ENCODE results near the gene TMCC1. TPM values are rescaled to one million over a fixed set of nuclear protein-coding genes. Genes with fewer than 3 reads are reported as not detected.

Gene TMCC1
- total and polyA plus RNA-seq, 10 of the 15 experiments (the other 5 are each of a cell fraction or from before 2014, with no cell fraction given), result 2.3 to 21.1 (median 8.4) TPM

- Histone ChIP-seq H3K4me1 (ENCODE audit: control insufficient read depth, insufficient read depth, low read length) (peaks cover 11% of the 10 kb centered on the region; the same call in 1 of the 2 replicates), H3K27ac (ENCODE audit: control insufficient read depth, insufficient read depth) (no peak overlapping the region), H3K36me3 (ENCODE audit: control insufficient read depth in 2 of 2, insufficient read depth in 2 of 2, low read length in 1 of 2) (peaks cover 0 to 3% of the 10 kb centered on the region in 2 experiments; a peak in 1 of 4 replicates), H3K4me3 (no peak overlapping the region), H2AFZ (ENCODE audit: control insufficient read depth, low read depth, low read length) (no peak overlapping the region), H3K9ac (ENCODE audit: control insufficient read depth, insufficient read depth, low read length) (no peak overlapping the region), H3K27me3 (replicated peaks in 1 of 2; ENCODE audit: control insufficient read depth in 2 of 2, insufficient read depth in 2 of 2, low read length in 1 of 2) (no peaks in the 10 kb centered on the region), H3K9me3 (replicated peaks; ENCODE audit: control insufficient read depth, insufficient read depth, low read length) (no peaks in the 10 kb centered on the region), H3K4me2 (ENCODE audit: control insufficient read depth, insufficient read depth) (no peak overlapping the region), H4K20me1 (ENCODE audit: control insufficient read depth, insufficient read depth) (no peaks in the 10 kb centered on the region), H3K79me2 (ENCODE audit: control insufficient read depth, insufficient read depth, low read length) (no peaks in the 10 kb centered on the region)
- ChIA-PET RAD21 (ENCODE audit: unreplicated experiment) (no interaction called here), POLR2A (no interaction called here), SMC1A (ENCODE audit: uncharacterized antibody, unreplicated experiment) (interaction anchor here (1.6 to 2.0 kb wide), 2 partner anchors 10 to 170 kb away, joined by 11 to 12 read pairs; no protein-coding TSS in a partner anchor), CTCF (interaction anchor here (1.6 to 3.3 kb wide), 3 partner anchors 10 to 280 kb away, joined by 4 to 23 read pairs (median 6); no protein-coding TSS in a partner anchor)
- 100% methylated on average over 1 of the region's 1 CpG for WGBS (ENCODE audit: insufficient coverage, insufficient replicate concordance, low lambda C conversion rate, missing lambda C conversion rate)
- BruUV-seq (replicated peaks), result no TSS peak
- no peak for TF ChIP-seq RBBP5 (conservative IDR thresholded peaks at IDR 0.05)
- DNase-seq (ENCODE audit: low read depth, low spot score) (no peak), ATAC-seq (no peak), FAIRE-seq (no peak)
- intact Hi-C loops (cut with micrococcal nuclease; ENCODE audit: unreplicated experiment), result loop anchor here (10.0 kb wide), 2 partner anchors 351 to 441 kb away; no protein-coding TSS in a partner anchor
- in situ Hi-C loops (cut with MboI), result loop anchor here (5.0 kb wide), 2 partner anchors 168 to 278 kb away; no protein-coding TSS in a partner anchor
Observed at GRCh38 chr3:129654131-129654530, 239.4 kb downstream of the TMCC1 start.

DNA sequence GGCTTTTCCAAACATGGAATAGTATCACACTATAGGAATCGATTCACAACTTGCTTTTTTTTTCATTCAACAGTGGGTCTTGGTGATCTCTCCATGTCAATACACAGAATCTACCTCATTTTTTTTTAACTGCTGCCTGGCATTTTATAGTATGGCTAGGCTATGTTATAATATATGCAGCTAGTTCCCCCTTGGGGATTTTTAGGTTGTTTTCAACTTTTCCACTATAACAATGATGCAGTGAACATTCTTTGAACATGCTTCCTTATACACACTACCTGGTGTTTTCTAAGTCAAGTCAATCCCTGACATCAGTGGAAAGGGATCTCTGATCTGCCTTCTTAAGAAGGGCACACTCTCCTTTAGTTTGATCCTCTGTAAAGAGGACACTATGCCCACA lies 240.5 kb downstream of the TMCC1 start:
- ChIA-PET CTCF (interaction anchor here (0.9 to 1.6 kb wide), 3 partner anchors 172 to 289 kb away, joined by 4 to 9 read pairs (median 4); no protein-coding TSS in a partner anchor), RAD21 (ENCODE audit: unreplicated experiment) (no interaction called here), POLR2A (no interaction called here), SMC1A (ENCODE audit: uncharacterized antibody, unreplicated experiment) (interaction anchor here (1.0 to 1.5 kb wide), 2 partner anchors 172 to 176 kb away, joined by 3 to 5 read pairs; no protein-coding TSS in a partner anchor)
- Histone ChIP-seq H3K4me1 (ENCODE audit: control insufficient read depth, insufficient read depth, low read length) (peaks cover 7% of the 10 kb centered on the region; the same call in 1 of the 2 replicates), H3K4me3 (no peak overlapping the region), H3K9ac (ENCODE audit: control insufficient read depth, insufficient read depth, low read length) (no peak overlapping the region), H3K79me2 (ENCODE audit: control insufficient read depth, insufficient read depth, low read length) (no peaks in the 10 kb centered on the region), H2AFZ (ENCODE audit: control insufficient read depth, low read depth, low read length) (no peak overlapping the region), H3K27me3 (replicated peaks in 1 of 2; ENCODE audit: control insufficient read depth in 2 of 2, insufficient read depth in 2 of 2, low read length in 1 of 2) (no peaks in the 10 kb centered on the region), H3K4me2 (ENCODE audit: control insufficient read depth, insufficient read depth) (no peak overlapping the region), H3K36me3 (ENCODE audit: control insufficient read depth in 2 of 2, insufficient read depth in 2 of 2, low read length in 1 of 2) (peaks cover 0 to 3% of the 10 kb centered on the region in 2 experiments; a peak in 1 of 4 replicates), H3K9me3 (replicated peaks; ENCODE audit: control insufficient read depth, insufficient read depth, low read length) (no peaks in the 10 kb centered on the region), H4K20me1 (ENCODE audit: control insufficient read depth, insufficient read depth) (no peaks in the 10 kb centered on the region), H3K27ac (ENCODE audit: control insufficient read depth, insufficient read depth) (no peak overlapping the region)
- FAIRE-seq (no peak), DNase-seq (ENCODE audit: low read depth, low spot score) (no peak), ATAC-seq (no peak)
- BruUV-seq (replicated peaks), result no TSS peak
- intact Hi-C loops (cut with micrococcal nuclease; ENCODE audit: unreplicated experiment), result loop anchor here (10.0 kb wide), 2 partner anchors 352 to 442 kb away; no protein-coding TSS in a partner anchor
- TF ChIP-seq SMAD5 (IDR thresholded peaks at IDR 0.05; ENCODE audit: low read depth) (no peak), MYB (IDR thresholded peaks at IDR 0.05; ENCODE audit: borderline replicate concordance, low read depth, low read length) (no peak), BACH1 (IDR thresholded peaks at IDR 0.05; ENCODE audit: borderline replicate concordance) (no peak), HDAC6 (IDR thresholded peaks at IDR 0.05; ENCODE audit: unreplicated experiment) (no peak), SUPT20H (IDR thresholded peaks at IDR 0.05; ENCODE audit: borderline replicate concordance, control insufficient read depth, low read depth, low read length) (no peak)
- TF ChIP-seq, protein P1, sequence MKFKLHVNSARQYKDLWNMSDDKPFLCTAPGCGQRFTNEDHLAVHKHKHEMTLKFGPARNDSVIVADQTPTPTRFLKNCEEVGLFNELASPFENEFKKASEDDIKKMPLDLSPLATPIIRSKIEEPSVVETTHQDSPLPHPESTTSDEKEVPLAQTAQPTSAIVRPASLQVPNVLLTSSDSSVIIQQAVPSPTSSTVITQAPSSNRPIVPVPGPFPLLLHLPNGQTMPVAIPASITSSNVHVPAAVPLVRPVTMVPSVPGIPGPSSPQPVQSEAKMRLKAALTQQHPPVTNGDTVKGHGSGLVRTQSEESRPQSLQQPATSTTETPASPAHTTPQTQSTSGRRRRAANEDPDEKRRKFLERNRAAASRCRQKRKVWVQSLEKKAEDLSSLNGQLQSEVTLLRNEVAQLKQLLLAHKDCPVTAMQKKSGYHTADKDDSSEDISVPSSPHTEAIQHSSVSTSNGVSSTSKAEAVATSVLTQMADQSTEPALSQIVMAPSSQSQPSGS (IDR thresholded peaks at IDR 0.05; ENCODE audit: low read length), result no peak
- in situ Hi-C loops (cut with MboI), result loop anchor here (5.0 kb wide), 2 partner anchors 169 to 279 kb away; no protein-coding TSS in a partner anchor
- WGBS (ENCODE audit: insufficient coverage, insufficient replicate concordance, low lambda C conversion rate, missing lambda C conversion rate), result 0% methylated on average over 1 of the region's 1 CpG

All from GM12878 (cell line).